GM12872 (cell line): ENCODE data around the gene TFPI.

Experiments used
- CTCF ChIP-seq: IDR thresholded peaks from 3 replicates; pipeline ENCODE4 v1.5.1; 2011; ENCODE audit warnings: low read depth, mild to moderate bottlenecking, low read length, moderate library complexity; ENCODE audit not compliant: insufficient read depth

TFPI gene

DNA sequence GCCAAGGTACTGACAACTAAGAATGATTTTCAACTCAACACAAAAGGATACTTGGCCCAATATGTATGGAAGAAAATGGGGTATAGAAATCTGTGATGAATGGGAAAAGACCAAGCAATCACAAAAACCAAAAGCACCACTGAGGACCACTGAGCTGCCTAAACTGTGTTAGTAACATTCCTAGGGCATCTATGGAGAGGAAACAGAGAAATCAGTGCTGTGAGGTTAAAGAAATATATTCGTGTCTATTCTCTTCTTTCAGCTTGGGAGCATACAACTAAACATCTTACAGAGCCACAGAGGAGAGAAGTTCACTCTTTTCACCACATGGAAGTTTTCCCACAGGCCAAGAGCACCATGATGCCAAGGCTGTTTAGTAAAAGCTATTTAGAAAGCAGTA, 58.9 kb downstream of the TFPI start:
- no peak for TF ChIP-seq CTCF

DNA sequence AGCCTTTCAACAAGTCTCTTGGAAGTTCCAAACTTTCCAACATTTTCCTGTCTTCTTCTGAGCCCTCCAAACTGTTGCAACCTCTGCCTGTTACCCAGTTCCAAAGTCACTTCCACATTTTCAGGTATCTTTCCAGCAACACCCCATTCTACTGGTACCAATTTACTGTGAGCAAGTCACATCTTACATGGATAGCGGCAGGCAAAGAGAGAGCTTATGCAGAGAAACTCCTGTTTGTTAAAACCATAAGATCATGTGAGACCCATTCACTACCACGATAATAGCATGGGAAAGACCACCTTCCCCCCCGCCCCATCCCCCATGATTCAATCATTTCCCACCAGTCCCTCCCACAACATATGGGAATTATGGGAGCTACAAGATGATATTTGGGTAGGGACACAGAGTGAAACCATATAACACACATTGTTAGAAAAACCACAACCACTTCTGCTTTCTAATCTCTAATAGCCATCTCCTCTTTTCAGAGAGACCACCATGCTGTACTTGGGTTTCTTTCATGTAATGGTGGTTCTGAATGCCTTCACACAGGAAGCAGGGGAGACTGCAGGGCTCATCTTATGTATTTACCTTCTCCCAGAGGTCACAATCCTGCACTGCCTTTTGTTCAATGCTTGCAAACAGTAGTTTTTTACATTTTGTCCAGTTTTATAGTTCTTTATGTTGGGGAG, 60.2 kb downstream of the TFPI start:
- TF ChIP-seq CTCF, result no peak

DNA sequence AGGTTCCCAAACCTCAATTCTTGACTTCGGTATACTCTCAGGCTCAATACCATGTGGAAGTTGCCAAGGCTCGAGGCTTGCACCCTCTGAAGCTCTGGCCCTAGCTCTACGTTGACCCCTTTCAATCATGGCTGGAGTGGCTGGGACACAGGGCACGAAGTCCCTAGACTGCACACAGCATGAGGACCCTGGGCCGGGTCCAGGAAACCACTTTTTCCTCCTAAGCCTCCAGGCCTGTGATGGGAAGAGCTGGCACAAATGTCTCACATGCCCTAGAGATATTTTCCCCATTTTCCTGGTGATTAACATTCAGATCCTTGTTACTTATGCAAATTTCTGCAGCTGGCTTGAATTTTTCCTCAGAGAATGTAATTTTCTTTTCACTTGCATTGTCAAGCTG, 61.1 kb downstream of the TFPI start:
- TF ChIP-seq CTCF, result no peak

- no peak for TF ChIP-seq CTCF
These were observed 68.0 kb downstream of the TFPI start for GRCh38 chr2:187486241-187486640.

GRCh38 chr2:187485523-187485922, 68.7 kb downstream of the TFPI start:
- TF ChIP-seq CTCF, result no peak

GRCh38 chr2:187483537-187483936, 70.7 kb downstream of the TFPI start:
- TF ChIP-seq CTCF, result no peak

DNA sequence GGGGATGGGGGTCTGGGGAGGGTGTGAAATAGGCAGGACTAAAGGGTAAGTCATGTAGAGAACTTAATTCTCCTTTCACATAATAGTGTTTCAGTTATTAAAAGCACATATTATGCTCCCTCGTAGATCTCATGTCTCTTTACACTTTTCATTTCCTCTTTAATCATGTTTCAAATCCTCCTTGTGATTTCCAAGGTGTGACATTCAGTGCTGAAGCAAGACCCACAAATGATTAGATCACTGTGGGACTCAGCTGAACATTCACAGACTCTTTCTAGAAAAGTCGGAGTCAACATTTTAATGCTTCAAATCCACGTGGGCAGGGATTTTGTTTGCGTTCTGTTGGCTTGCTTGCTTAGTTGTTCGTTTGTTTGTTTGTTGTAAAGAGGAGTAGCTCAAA, 71.4 kb downstream of the TFPI start:
- no peak for TF ChIP-seq CTCF
